Kidney (tissue), 14 donors: ENCODE results near the gene SFTPA1. TPM values are rescaled to one million over a fixed set of nuclear protein-coding genes. Genes with fewer than 3 reads are reported as not detected.
"Not testable (repeated sequence)": the region's sequence is repeated elsewhere in the genome, so short reads cannot be mapped to it uniquely, and the experiment has no call there.

Experiments
- DNase-seq, 5 donors: peaks; one replicate each; pipeline ENCODE4 v3.0.0-alpha.2; 2013 to 2020
- FAIRE-seq: peaks from 2 replicates; lab custom pipeline; 2012; peaks lifted over from hg19 to GRCh38; lab: Jason Lieb, UNC
- H3K27ac ChIP-seq, 2 donors: one replicate each; pipeline ENCODE4 v1.7.0; 2013; ENCODE audit warnings: low read depth in 2 of 2, low read length in 2 of 2, inconsistent platforms in 1 of 2
- H3K27me3 ChIP-seq: one replicate; pipeline ENCODE4 v1.7.1; 2013; ENCODE audit warnings: low read length, inconsistent platforms; ENCODE audit not compliant: control insufficient read depth, insufficient read depth
- H3K36me3 ChIP-seq, 3 donors: one replicate each; pipeline versions ENCODE4 v1.7.0 to v1.7.1; 2013; ENCODE audit warnings: low read length in 3 of 3, control low read depth in 1 of 3, inconsistent platforms in 1 of 3; ENCODE audit not compliant: insufficient read depth in 3 of 3, control insufficient read depth in 2 of 3
- H3K4me1 ChIP-seq, 3 donors: one replicate each; pipeline versions ENCODE4 v1.7.0 to v1.7.1; 2013; ENCODE audit warnings: low read length in 3 of 3, inconsistent platforms in 1 of 3, low read depth in 1 of 3; ENCODE audit not compliant: control insufficient read depth in 2 of 3, insufficient read depth in 2 of 3
- H3K4me3 ChIP-seq, 3 donors: one replicate each; pipeline versions ENCODE4 v1.7.0 to v1.8.1; 2013; ENCODE audit warnings: low read length in 3 of 3, control low read depth in 1 of 3, inconsistent platforms in 1 of 3
- H3K9ac ChIP-seq, 3 donors: one replicate each; pipeline versions ENCODE4 v1.7.0 to v1.7.1; 2013; ENCODE audit warnings: low read length in 3 of 3, control low read depth in 1 of 3, inconsistent platforms in 1 of 3
- H3K9me3 ChIP-seq, 3 donors: one replicate each; pipeline versions ENCODE4 v1.7.0 to v1.7.1; 2013; ENCODE audit warnings: low read length in 3 of 3, control low read depth in 1 of 3, inconsistent platforms in 1 of 3; ENCODE audit not compliant: control insufficient read depth in 2 of 3, insufficient read depth in 1 of 3
- intact Hi-C: fragments of 100-400 bp; cut with DNase I; formaldehyde crosslinking; loops from one replicate; pipeline ENCODE4 v1.11.1; 2022
- polyA plus RNA-seq: library from polyadenylated mRNA; stranded (reverse); fragments of 350-450 nt; fragmentation: Illumina TruSeq; extraction: RNeasy Lipid Tissue Mini Kit (QIAGEN cat#74804); gene quantifications from one replicate; pipeline ENCODE4 v1.2.3, GENCODE V29; 2014; ENCODE audit warnings: low read depth, low replicate concordance; ENCODE audit not compliant: insufficient read depth
- total RNA-seq: library from RNA; stranded (reverse); fragmentation: NEBNext Ultra II Directional; extraction: Animal tissue kit (Norgen Biotek cat#: 25700); gene quantifications from one replicate; pipeline ENCODE4 v1.2.1, GENCODE V29; 2021
- TF ChIP-seq, protein P1 (sequence below): IDR thresholded peaks from 3 replicates; pipeline ENCODE4 v1.5.1; 2012; ENCODE audit warnings: mild to moderate bottlenecking, moderate library complexity, borderline replicate concordance; ENCODE audit not compliant: insufficient read depth; ENCODE audit errors: extremely low read depth
- donor health status: control.
- donor health status: control.
- donor health status: control.
- donor health status: control.
- donor health status: control.
- donor health status: DM: yes; HTN: yes; CAD: no.
- donor health status: Normal renal cell carcinoma (clear cell type).

SFTPA1 gene
- total and polyA plus RNA-seq, 2 donors from 2014 or later: not detected

DNA sequence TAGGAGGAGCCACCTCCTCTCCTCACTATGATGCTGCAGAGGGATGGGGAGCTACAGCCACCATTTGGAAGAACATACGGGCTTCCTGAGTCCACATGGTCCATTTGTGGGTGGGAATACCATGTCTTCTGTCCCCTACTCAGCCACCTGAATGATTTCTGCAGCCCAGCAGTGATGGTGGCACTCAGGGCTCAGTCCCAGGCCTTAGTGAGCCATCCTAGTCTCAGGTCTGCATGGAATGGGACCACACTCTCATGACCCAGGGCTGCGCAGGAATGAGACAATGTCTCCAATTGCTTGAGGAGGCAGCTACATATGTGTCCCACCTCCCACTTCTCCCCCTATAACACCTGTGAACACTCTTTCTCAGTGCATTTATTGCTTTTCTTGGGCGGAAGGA is 4.8 kb downstream of the SFTPA1 start:
- DNase-seq (no peak), FAIRE-seq (no peak)
- intact Hi-C loops: no loop called here
- no peaks in the 10 kb centered on the region for H3K36me3 ChIP-seq
- H3K27ac ChIP-seq: no peak overlapping the region
- no peaks in the 10 kb centered on the region for H3K4me1 ChIP-seq
- no peak overlapping the region for H3K9ac ChIP-seq
- H3K9me3 ChIP-seq: no peaks in the 10 kb centered on the region
- no peak overlapping the region for H3K4me3 ChIP-seq
- TF ChIP-seq, protein P1, sequence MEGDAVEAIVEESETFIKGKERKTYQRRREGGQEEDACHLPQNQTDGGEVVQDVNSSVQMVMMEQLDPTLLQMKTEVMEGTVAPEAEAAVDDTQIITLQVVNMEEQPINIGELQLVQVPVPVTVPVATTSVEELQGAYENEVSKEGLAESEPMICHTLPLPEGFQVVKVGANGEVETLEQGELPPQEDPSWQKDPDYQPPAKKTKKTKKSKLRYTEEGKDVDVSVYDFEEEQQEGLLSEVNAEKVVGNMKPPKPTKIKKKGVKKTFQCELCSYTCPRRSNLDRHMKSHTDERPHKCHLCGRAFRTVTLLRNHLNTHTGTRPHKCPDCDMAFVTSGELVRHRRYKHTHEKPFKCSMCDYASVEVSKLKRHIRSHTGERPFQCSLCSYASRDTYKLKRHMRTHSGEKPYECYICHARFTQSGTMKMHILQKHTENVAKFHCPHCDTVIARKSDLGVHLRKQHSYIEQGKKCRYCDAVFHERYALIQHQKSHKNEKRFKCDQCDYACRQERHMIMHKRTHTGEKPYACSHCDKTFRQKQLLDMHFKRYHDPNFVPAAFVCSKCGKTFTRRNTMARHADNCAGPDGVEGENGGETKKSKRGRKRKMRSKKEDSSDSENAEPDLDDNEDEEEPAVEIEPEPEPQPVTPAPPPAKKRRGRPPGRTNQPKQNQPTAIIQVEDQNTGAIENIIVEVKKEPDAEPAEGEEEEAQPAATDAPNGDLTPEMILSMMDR: no peak
- no peaks in the 10 kb centered on the region for H3K27me3 ChIP-seq

- no peaks in the 10 kb centered on the region for H3K36me3 ChIP-seq
- FAIRE-seq (no peak), DNase-seq (no peak)
- no peak overlapping the region for H3K9ac ChIP-seq
- H3K27me3 ChIP-seq: no peaks in the 10 kb centered on the region
- TF ChIP-seq, protein P1: no peak
- intact Hi-C loops: no loop called here
- H3K4me1 ChIP-seq: no peaks in the 10 kb centered on the region
- H3K27ac ChIP-seq: no peak overlapping the region
- H3K9me3 ChIP-seq: no peaks in the 10 kb centered on the region
- no peak overlapping the region for H3K4me3 ChIP-seq
Observed at GRCh38 chr10:79616164-79616563, 5.4 kb downstream of the SFTPA1 start.

- H3K27me3 ChIP-seq, H3K4me3 ChIP-seq, H3K9me3 ChIP-seq, H3K9ac ChIP-seq, DNase-seq, intact Hi-C loops, FAIRE-seq, H3K27ac ChIP-seq, H3K4me1 ChIP-seq, H3K36me3 ChIP-seq: not testable (repeated sequence)
Observed at GRCh38 chr10:79623663-79624062, 12.9 kb downstream of the SFTPA1 start.

DNA sequence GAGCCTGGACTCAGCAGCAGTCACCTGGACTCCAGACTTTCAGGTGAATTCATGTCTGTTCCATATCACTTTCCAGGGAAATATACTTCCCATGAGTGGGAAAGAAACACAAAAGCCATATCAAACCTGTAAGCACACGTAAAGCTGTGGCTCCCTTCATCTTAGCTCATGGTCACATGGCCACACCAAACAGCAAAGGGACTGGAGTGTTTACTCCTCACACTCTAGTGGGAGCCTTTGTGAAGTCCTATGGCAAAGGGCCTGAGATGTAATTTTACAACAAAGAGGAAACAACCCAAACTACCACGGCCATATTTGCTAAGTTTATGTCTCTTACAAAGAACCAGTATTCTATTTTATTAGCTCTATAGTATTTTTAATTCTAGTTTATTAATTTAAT is 16.3 kb downstream of the SFTPA1 start:
- FAIRE-seq: no peak

More for the DNA sequence above, 16.3 kb downstream of the SFTPA1 start:
- Histone ChIP-seq H3K4me3 (no peak overlapping the region), H3K27me3 (no peaks in the 10 kb centered on the region), H3K27ac (no peak overlapping the region), H3K9me3 (peaks cover 0 to 6% (median 5%) of the 10 kb centered on the region in 3 donors), H3K36me3 (no peaks in the 10 kb centered on the region), H3K9ac (no peak overlapping the region), H3K4me1 (no peaks in the 10 kb centered on the region)
- DNase-seq: no peak
- intact Hi-C loops: no loop called here
- TF ChIP-seq, protein P1: no peak
